WERI-Rb-1 (cell line): ENCODE data around the gene POM121C.
"Not testable (repeated sequence)": the region's sequence is repeated elsewhere in the genome, so short reads cannot be mapped to it uniquely, and the experiment has no call there.

ENCODE experiments used
- DNase-seq: peaks from one replicate; pipeline ENCODE4 v3.0.0-alpha.2; 2020
- H3K27ac ChIP-seq: fragments of 250-450 bp; sonication (Bioruptor Pico); 2 replicates; pipeline ENCODE4 v1.5.1; 2020; ENCODE audit warnings: mild to moderate bottlenecking, moderate library complexity
- H3K27me3 ChIP-seq: fragments of 250-450 bp; sonication (Bioruptor Pico); 2 replicates; pipeline ENCODE4 v1.5.1; 2021; ENCODE audit warnings: mild to moderate bottlenecking, low read depth, moderate library complexity; ENCODE audit not compliant: insufficient read depth, severe bottlenecking
- H3K36me3 ChIP-seq: fragments of 250-450 bp; sonication (Bioruptor Pico); 2 replicates; pipeline ENCODE4 v1.5.1; 2020; ENCODE audit warnings: mild to moderate bottlenecking, moderate library complexity
- H3K4me3 ChIP-seq: 2 replicates; pipeline ENCODE4 v1.5.1; 2011; ENCODE audit warnings: low read depth, mild to moderate bottlenecking, control low read depth, low read length
- H3K9me3 ChIP-seq: fragments of 250-450 bp; sonication (Bioruptor Pico); 2 replicates; pipeline ENCODE4 v1.5.1; 2021; ENCODE audit warnings: mild to moderate bottlenecking, moderate library complexity; ENCODE audit not compliant: severe bottlenecking

POM121C gene

GRCh38 chr7:75421798-75422710, 64.0 kb downstream of the POM121C start:
- H3K27ac ChIP-seq, H3K4me3 ChIP-seq, H3K36me3 ChIP-seq: not testable (repeated sequence)

GRCh38 chr7:75420152-75420551, 65.9 kb downstream of the POM121C start:
- H3K27me3 ChIP-seq, DNase-seq, H3K4me3 ChIP-seq, H3K27ac ChIP-seq, H3K9me3 ChIP-seq, H3K36me3 ChIP-seq: not testable (repeated sequence)

More at GRCh38 chr7:75421798-75422710, 64.0 kb downstream of the POM121C start:
- H3K27me3 ChIP-seq, H3K9me3 ChIP-seq, DNase-seq: not testable (repeated sequence)

GRCh38 chr7:75419693-75420092, 66.4 kb downstream of the POM121C start:
- H3K36me3 ChIP-seq, H3K27ac ChIP-seq, H3K27me3 ChIP-seq, DNase-seq, H3K9me3 ChIP-seq, H3K4me3 ChIP-seq: not testable (repeated sequence)

DNA sequence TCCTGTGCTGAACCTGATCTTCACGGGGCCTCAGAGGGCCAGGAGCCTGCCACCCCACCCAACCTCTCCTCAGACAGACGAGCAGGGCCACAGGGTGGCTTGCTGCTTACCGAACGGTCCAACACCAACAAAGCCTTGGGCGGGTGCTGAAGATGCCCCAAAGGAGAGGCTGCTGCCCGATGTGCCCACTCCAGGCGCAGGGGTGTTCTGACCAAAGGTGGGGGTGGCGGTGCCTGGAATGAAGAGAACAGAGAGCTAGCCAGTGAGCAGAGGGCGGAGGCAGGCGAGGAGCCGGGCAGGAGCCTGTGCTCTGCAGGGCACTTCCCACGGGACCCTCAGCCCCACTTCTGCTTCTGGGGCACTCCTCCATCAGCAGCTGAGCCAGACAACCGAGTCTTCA, 66.9 kb downstream of the POM121C start:
- not testable (repeated sequence) for H3K36me3 ChIP-seq, H3K4me3 ChIP-seq, DNase-seq, H3K27me3 ChIP-seq, H3K9me3 ChIP-seq, H3K27ac ChIP-seq

DNA sequence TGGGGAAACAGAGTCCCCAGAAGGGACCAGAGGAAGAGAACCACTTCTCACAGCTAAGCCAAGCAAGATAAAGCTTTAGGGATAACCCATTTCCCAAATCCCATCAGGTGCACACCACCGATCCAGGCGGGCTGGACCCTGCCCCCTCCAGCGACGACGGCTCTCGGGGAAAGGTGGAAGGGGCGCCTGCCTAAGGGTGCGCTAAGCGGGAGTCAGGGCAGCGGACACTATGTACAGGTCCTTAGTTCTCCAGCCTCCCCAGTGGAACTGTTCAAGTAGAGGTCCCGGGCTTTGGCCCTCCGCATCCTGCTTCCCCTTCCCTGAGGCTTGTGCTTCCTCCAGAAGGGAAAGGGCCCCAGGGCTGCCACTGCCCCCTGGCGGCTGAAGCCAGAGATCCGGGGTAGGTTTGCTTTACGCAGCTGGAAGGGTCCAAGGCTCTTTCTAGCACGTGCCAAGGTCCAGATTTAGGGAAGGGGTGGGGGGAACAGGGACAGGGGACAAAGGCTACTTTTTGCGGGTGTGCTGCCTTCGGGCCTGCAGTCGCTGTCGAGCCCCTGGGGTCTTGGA, 67.7 kb downstream of the POM121C start:
- H3K27me3 ChIP-seq, H3K4me3 ChIP-seq, DNase-seq, H3K36me3 ChIP-seq, H3K27ac ChIP-seq, H3K9me3 ChIP-seq: not testable (repeated sequence)

GRCh38 chr7:75416787-75417186, 69.3 kb downstream of the POM121C start:
- not testable (repeated sequence) for H3K9me3 ChIP-seq, H3K27ac ChIP-seq, H3K36me3 ChIP-seq, DNase-seq, H3K4me3 ChIP-seq, H3K27me3 ChIP-seq

DNA sequence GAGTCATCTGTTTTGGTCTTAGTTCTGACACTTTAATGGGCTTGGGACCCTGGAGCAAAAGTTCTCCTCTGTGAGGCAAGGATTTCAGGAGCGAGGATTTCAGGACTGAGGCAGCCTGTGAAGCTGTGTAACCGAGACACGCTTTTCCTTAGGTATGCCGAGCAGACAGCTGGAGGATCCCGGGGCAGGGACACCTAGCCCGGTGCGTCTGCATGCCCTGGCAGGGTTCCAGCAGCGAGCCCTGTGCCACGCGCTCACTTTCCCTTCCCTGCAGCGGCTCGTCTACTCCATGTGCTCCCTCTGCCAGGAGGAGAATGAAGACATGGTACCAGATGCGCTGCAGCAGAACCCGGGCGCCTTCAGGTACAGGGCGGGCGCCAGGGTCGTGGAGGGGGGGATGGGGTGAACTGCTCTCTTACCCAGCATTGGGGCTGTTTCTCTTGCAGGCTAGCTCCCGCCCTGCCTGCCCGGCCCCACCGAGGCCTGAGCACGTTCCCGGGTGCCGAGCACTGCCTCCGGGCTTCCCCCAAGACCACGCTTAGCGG, 70.2 kb downstream of the POM121C start:
- not testable (repeated sequence) for H3K27ac ChIP-seq, H3K36me3 ChIP-seq, H3K4me3 ChIP-seq, DNase-seq, H3K27me3 ChIP-seq, H3K9me3 ChIP-seq

GRCh38 chr7:75415428-75415817, 70.7 kb downstream of the POM121C start:
- H3K4me3 ChIP-seq, H3K27me3 ChIP-seq, DNase-seq, H3K36me3 ChIP-seq, H3K27ac ChIP-seq, H3K9me3 ChIP-seq: not testable (repeated sequence)

- not testable (repeated sequence) for DNase-seq, H3K27ac ChIP-seq, H3K27me3 ChIP-seq, H3K4me3 ChIP-seq, H3K9me3 ChIP-seq, H3K36me3 ChIP-seq
These were observed 71.2 kb downstream of the POM121C start for GRCh38 chr7:75414708-75415427.

DNA sequence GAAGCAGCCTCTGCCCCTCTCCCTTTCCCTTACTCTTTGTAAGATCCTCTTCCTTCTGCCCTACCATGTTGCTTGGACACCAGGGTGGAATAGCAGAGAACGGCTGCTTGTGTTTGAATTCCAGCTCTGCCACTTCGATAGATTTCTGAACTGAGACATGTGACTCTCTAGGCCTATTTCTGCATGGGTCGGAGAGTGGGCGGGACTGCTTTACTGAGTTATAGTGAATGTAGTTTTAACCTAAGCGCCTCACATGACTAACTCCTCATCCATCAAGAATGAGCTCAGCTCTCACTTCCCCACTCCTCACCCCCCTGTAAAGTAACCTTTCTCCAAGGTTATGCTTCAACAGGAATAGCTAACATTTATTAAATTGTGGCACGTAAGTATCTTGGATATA, 71.9 kb downstream of the POM121C start:
- not testable (repeated sequence) for H3K9me3 ChIP-seq, DNase-seq, H3K4me3 ChIP-seq, H3K36me3 ChIP-seq, H3K27ac ChIP-seq, H3K27me3 ChIP-seq

GRCh38 chr7:75410823-75411173, 75.3 kb downstream of the POM121C start:
- H3K27me3 ChIP-seq, H3K9me3 ChIP-seq, H3K4me3 ChIP-seq, H3K27ac ChIP-seq, H3K36me3 ChIP-seq, DNase-seq: not testable (repeated sequence)

GRCh38 chr7:75409880-75410822, 75.9 kb downstream of the POM121C start:
- H3K27me3 ChIP-seq, H3K9me3 ChIP-seq, H3K36me3 ChIP-seq, H3K27ac ChIP-seq, H3K4me3 ChIP-seq, DNase-seq: not testable (repeated sequence)

DNA sequence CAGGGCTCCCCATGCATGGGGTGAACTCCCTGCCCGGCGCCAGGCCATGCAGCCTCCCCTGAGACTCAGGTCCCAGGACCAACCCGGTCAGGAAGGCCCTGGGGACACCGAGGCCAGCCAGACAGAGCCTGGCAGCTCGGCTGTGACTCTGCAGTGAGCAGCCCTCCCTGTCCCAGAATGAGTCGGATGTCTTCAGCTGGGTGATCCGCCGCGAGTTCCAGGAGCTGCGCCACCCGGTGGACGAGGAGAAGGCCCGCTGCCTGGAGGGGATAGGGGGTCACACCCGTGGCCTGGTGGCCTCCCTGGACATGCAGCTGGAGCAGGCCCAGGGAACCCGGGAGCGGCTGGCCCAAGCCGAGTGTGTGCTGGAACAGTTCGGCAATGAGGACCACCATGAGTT, 81.4 kb downstream of the POM121C start:
- H3K27ac ChIP-seq, H3K9me3 ChIP-seq, DNase-seq, H3K36me3 ChIP-seq, H3K4me3 ChIP-seq, H3K27me3 ChIP-seq: not testable (repeated sequence)
